HEK293 (cell line): ENCODE measurements around the gene LILRB1.

ENCODE experiments used
- CTCF ChIA-PET: fragments of 350-600 bp; formaldehyde crosslinking; extraction: SDS; loops from one replicate; lab custom pipeline; 2021; ENCODE audit warnings: antibody characterized with exemption; lab: Yijun Ruan, JAX
- POLR2A ChIA-PET: fragments of 300-600 bp; formaldehyde crosslinking; extraction: SDS; loops from one replicate; lab custom pipeline; 2020; ENCODE audit warnings: antibody characterized with exemption, inconsistent platforms; lab: Yijun Ruan, JAX
- H3K27ac ChIP-seq: fragments of 200-500 bp; sonication (Bioruptor generic); 2 replicates; pipeline ENCODE4 v1.5.1; 2014; ENCODE audit warnings: low read depth, low read length, control low read depth, inconsistent platforms; ENCODE audit errors: extremely low read depth
- H3K36me3 ChIP-seq, 2 experiments: fragments of 200-500 bp in 1 of 2; sonication (Bioruptor generic) in 1 of 2; 1 replicate in 1 of 2; 2 replicates in 1 of 2; pipeline ENCODE4 v1.5.1; 2014 to 2017; ENCODE audit warnings: inconsistent platforms in 2 of 2, low read length in 2 of 2; ENCODE audit not compliant: control insufficient read depth in 2 of 2, insufficient read depth in 1 of 2
- H3K4me1 ChIP-seq: fragments of 200-500 bp; sonication (Bioruptor generic); 2 replicates; pipeline ENCODE4 v1.5.1; 2014; ENCODE audit warnings: mild to moderate bottlenecking, low read length, inconsistent platforms; ENCODE audit not compliant: control insufficient read depth, insufficient read depth
- H3K4me3 ChIP-seq: 2 replicates; pipeline ENCODE4 v1.5.1; 2011; ENCODE audit warnings: low read depth, mild to moderate bottlenecking, control low read depth, low read length, moderate library complexity
- H3K9me3 ChIP-seq: fragments of 200-500 bp; sonication (Bioruptor generic); 2 replicates; pipeline ENCODE4 v1.5.1; 2014; ENCODE audit warnings: low read depth, low read length, inconsistent platforms; ENCODE audit not compliant: control insufficient read depth, insufficient read depth
- AEBP2 ChIP-seq: fragments of 450-650 bp; formaldehyde crosslinking; IDR thresholded peaks from 2 replicates; pipeline ENCODE4 v1.5.1; 2016; ENCODE audit warnings: missing biosample characterization, missing genetic modification characterization, borderline replicate concordance
- GLI2 ChIP-seq: fragments of 450-650 bp; formaldehyde crosslinking; IDR thresholded peaks from 2 replicates; pipeline ENCODE4; 2017; ENCODE audit warnings: missing biosample characterization, missing genetic modification characterization, low read depth, borderline replicate concordance
- KLF1 ChIP-seq: fragments of 450-650 bp; formaldehyde crosslinking; IDR thresholded peaks from 2 replicates; pipeline ENCODE4 v1.5.1; 2016; ENCODE audit warnings: missing biosample characterization, missing genetic modification characterization
- KLF17 ChIP-seq: fragments of 450-650 bp; formaldehyde crosslinking; IDR thresholded peaks from 2 replicates; pipeline ENCODE4 v1.5.1; 2016; ENCODE audit warnings: missing biosample characterization, missing genetic modification characterization
- OSR2 ChIP-seq: fragments of 450-650 bp; formaldehyde crosslinking; IDR thresholded peaks from 2 replicates; pipeline ENCODE4 v1.5.1; 2016; ENCODE audit warnings: missing biosample characterization, missing genetic modification characterization
- PRDM4 ChIP-seq: fragments of 450-650 bp; formaldehyde crosslinking; IDR thresholded peaks from 2 replicates; pipeline ENCODE4 v1.5.1; 2017; ENCODE audit warnings: missing biosample characterization, missing genetic modification characterization
- PRDM6 ChIP-seq: fragments of 450-650 bp; formaldehyde crosslinking; IDR thresholded peaks from 2 replicates; pipeline ENCODE4 v1.5.1; 2017; ENCODE audit warnings: missing biosample characterization, missing genetic modification characterization
- ZBTB10 ChIP-seq: fragments of 450-650 bp; formaldehyde crosslinking; IDR thresholded peaks from 2 replicates; pipeline ENCODE4 v1.5.1; 2016; ENCODE audit warnings: missing biosample characterization, missing genetic modification characterization
- ZNF23 ChIP-seq: fragments of 450-650 bp; formaldehyde crosslinking; IDR thresholded peaks from 2 replicates; pipeline ENCODE4 v1.5.1; 2016; ENCODE audit warnings: missing biosample characterization, missing genetic modification characterization, borderline replicate concordance
- ZNF350 ChIP-seq: fragments of 450-650 bp; formaldehyde crosslinking; IDR thresholded peaks from 2 replicates; pipeline ENCODE4 v1.5.0; 2017; ENCODE audit warnings: missing biosample characterization, mild to moderate bottlenecking, missing genetic modification characterization
- ZNF518A ChIP-seq: fragments of 450-650 bp; formaldehyde crosslinking; conservative IDR thresholded peaks from 2 replicates; pipeline ENCODE4 v1.5.1; 2016; ENCODE audit warnings: low read depth, missing biosample characterization, missing genetic modification characterization
- ZNF768 ChIP-seq: fragments of 450-650 bp; formaldehyde crosslinking; IDR thresholded peaks from 2 replicates; pipeline ENCODE4 v1.5.1; 2018; ENCODE audit warnings: missing biosample characterization, mild to moderate bottlenecking, missing genetic modification characterization
- ZNF792 ChIP-seq: fragments of 450-650 bp; formaldehyde crosslinking; IDR thresholded peaks from 2 replicates; pipeline ENCODE4 v1.5.1; 2016; ENCODE audit warnings: missing biosample characterization, missing genetic modification characterization

LILRB1 gene

GRCh38 chr19:54660964-54661363 lies 30.7 kb downstream of the LILRB1 start (continued):
- TF ChIP-seq PRDM4 (tag by site-specific recombination) (no peak), ZBTB10 (no peak), OSR2 (tag by site-specific recombination) (no peak), AEBP2 (tag by site-specific recombination) (no peak)

- no peak overlapping the region for H3K4me3 ChIP-seq
- no peak overlapping the region for H3K27ac ChIP-seq
- POLR2A ChIA-PET = no interaction called here
Measured at GRCh38 chr19:54661846-54662481, 31.7 kb downstream of the LILRB1 start.

More at GRCh38 chr19:54661846-54662481, 31.7 kb downstream of the LILRB1 start:
- H3K4me1 ChIP-seq = no peaks in the 10 kb centered on the region
- H3K36me3 ChIP-seq = no peaks in the 10 kb centered on the region; a peak in 1 of 3 replicates
- CTCF ChIA-PET = interaction anchor here (1.3 to 4.7 kb wide), 3 partner anchors 8 to 12 kb away, joined by 3 to 18 read pairs (median 4); no protein-coding TSS in a partner anchor
- no peak for TF ChIP-seq ZNF768 (tag by site-specific recombination)
- TF ChIP-seq ZNF350 (tag by site-specific recombination) = no peak
- TF ChIP-seq PRDM6 (tag by site-specific recombination) = no peak
- TF ChIP-seq ZNF792 = no peak
- no peak for TF ChIP-seq KLF1 (tag by site-specific recombination)
- no peak for TF ChIP-seq ZNF23 (tag by site-specific recombination)
- TF ChIP-seq KLF17 (tag by site-specific recombination) = no peak
- no peak for TF ChIP-seq ZNF518A (tag by site-specific recombination)
- no peak for TF ChIP-seq GLI2 (tag by site-specific recombination)
- H3K9me3 ChIP-seq = no peaks in the 10 kb centered on the region
